GM18909 (cell line): Measurements from ENCODE around the gene LMO7.

ENCODE experiments used
- ATAC-seq: cut with Tn5 transposase; IDR thresholded peaks from one replicate; pipeline ENCODE4 v1.9.1; 2021; ENCODE audit warnings: mild to moderate bottlenecking; ENCODE audit not compliant: unreplicated experiment, poor library complexity

LMO7 gene

GRCh38 chr13:75796825-75797224 lies 160.7 kb downstream of the LMO7 start:
- no peak for ATAC-seq

- ATAC-seq: no peak
These were observed 161.1 kb downstream of the LMO7 start for GRCh38 chr13:75797239-75797638.

- ATAC-seq: no peak
These were observed 161.6 kb downstream of the LMO7 start for GRCh38 chr13:75797719-75798118.

GRCh38 chr13:75798353-75799255 lies 162.5 kb downstream of the LMO7 start:
- no peak for ATAC-seq

GRCh38 chr13:75800545-75800944 lies 164.4 kb downstream of the LMO7 start:
- ATAC-seq: no peak

GRCh38 chr13:75801388-75801945 lies 165.3 kb downstream of the LMO7 start:
- no peak for ATAC-seq

GRCh38 chr13:75802161-75802560 lies 166.0 kb downstream of the LMO7 start:
- ATAC-seq: no peak

- peak; percentile 84 for ATAC-seq
These were observed 167.1 kb downstream of the LMO7 start for GRCh38 chr13:75803164-75803611.

GRCh38 chr13:75804054-75804453 lies 167.9 kb downstream of the LMO7 start:
- ATAC-seq: no peak

- no peak for ATAC-seq
These were observed 168.5 kb downstream of the LMO7 start for GRCh38 chr13:75804605-75805004.

GRCh38 chr13:75806117-75806516 lies 170.0 kb downstream of the LMO7 start:
- no peak for ATAC-seq

- no peak for ATAC-seq
These were observed 175.2 kb downstream of the LMO7 start for GRCh38 chr13:75811361-75811760.

- no peak for ATAC-seq
These were observed 175.7 kb downstream of the LMO7 start for GRCh38 chr13:75811841-75812240.

GRCh38 chr13:75812751-75813181 lies 176.6 kb downstream of the LMO7 start:
- ATAC-seq: no peak

- ATAC-seq: no peak
These were observed 177.2 kb downstream of the LMO7 start for GRCh38 chr13:75813323-75813722.

- ATAC-seq: no peak
These were observed 182.2 kb downstream of the LMO7 start for GRCh38 chr13:75818179-75818967.

GRCh38 chr13:75818968-75819225 lies 182.8 kb downstream of the LMO7 start:
- no peak for ATAC-seq

GRCh38 chr13:75825161-75825560 lies 189.0 kb downstream of the LMO7 start:
- ATAC-seq: no peak

GRCh38 chr13:75825594-75825993 lies 189.5 kb downstream of the LMO7 start:
- no peak for ATAC-seq

- ATAC-seq: no peak
These were observed 190.3 kb downstream of the LMO7 start for GRCh38 chr13:75826391-75826790.

GRCh38 chr13:75829830-75830229 lies 193.7 kb downstream of the LMO7 start:
- no peak for ATAC-seq
